ENCODE results near the gene AGPAT1. TPM values are rescaled to one million over a fixed set of nuclear protein-coding genes. Genes with fewer than 3 reads are reported as not detected.

AGPAT1 gene
- total RNA-seq, 1 experiment from 2014 or later = 55.6 TPM

DNA sequence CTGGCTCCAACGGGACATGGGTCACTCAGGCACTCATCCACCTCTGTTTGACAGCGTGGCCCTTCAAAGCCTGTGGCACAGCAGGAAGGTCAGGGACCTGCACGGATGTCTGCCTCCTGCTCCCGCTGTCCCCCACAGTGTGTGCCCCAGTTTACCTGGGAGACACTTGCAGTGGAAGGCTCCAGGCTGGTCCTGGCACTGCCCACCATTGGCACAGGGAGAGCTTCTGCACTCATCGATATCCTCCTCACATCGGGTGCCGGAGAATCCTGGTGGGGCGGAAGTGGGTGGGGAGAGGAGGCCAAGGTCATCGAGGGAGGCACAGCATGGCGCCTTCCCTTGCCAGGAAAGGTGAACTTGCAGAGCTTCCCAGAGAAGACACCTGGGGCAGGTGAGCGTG is 41.1 kb upstream of the AGPAT1 start:
- no peak overlapping the region for H3K27ac ChIP-seq (ENCODE audit: low read depth, low read length)
- ATAC-seq (no peak), DNase-seq (ENCODE audit: low read depth, low spot score) (no peak)
- TF ChIP-seq FOSL1 (IDR thresholded peaks at IDR 0.05; ENCODE audit: low read depth) (no peak), SIN3A (IDR thresholded peaks at IDR 0.05; ENCODE audit: low read depth) (no peak), CBX3 (IDR thresholded peaks at IDR 0.05; ENCODE audit: low read depth) (no peak), POLR2A (IDR thresholded peaks at IDR 0.05; ENCODE audit: borderline replicate concordance, extremely low read depth, insufficient read depth, insufficient read length) (no peak), REST (IDR thresholded peaks at IDR 0.05; ENCODE audit: low read depth) (no peak), ZNF274 (IDR thresholded peaks at IDR 0.05; ENCODE audit: low read depth, low read length) (no peak), RAD21 (IDR thresholded peaks at IDR 0.05; ENCODE audit: low read depth) (no peak), CEBPB (IDR thresholded peaks at IDR 0.05; ENCODE audit: low read depth) (no peak), SP1 (IDR thresholded peaks at IDR 0.05; ENCODE audit: low read depth) (no peak), ZFX (IDR thresholded peaks at IDR 0.05) (no peak), EZH2phosphoT487 (IDR thresholded peaks at IDR 0.05; ENCODE audit: borderline replicate concordance) (no peak), EZH2 (IDR thresholded peaks at IDR 0.05) (no peak), POLR2AphosphoS5 (IDR thresholded peaks at IDR 0.05; ENCODE audit: low read depth, low read length) (no peak), EGR1 (IDR thresholded peaks at IDR 0.05; ENCODE audit: low read depth) (no peak), ELF1 (IDR thresholded peaks at IDR 0.05; ENCODE audit: borderline replicate concordance, low read depth) (no peak), ZBTB33 (IDR thresholded peaks at IDR 0.05; ENCODE audit: extremely low read depth, insufficient replicate concordance, low read length) (no peak), CTCF (IDR thresholded peaks at IDR 0.05 in 2 of 3, conservative IDR thresholded peaks at IDR 0.05 in 1 of 3; ENCODE audit: borderline replicate concordance in 1 of 3, insufficient read depth in 1 of 3, low read depth in 2 of 3, low read length in 2 of 3) (no peak)
- TF ChIP-seq, protein P1, sequence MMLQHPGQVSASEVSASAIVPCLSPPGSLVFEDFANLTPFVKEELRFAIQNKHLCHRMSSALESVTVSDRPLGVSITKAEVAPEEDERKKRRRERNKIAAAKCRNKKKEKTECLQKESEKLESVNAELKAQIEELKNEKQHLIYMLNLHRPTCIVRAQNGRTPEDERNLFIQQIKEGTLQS (IDR thresholded peaks at IDR 0.05) = no peak
- no peaks in the 10 kb centered on the region for H3K36me3 ChIP-seq (ENCODE audit: control insufficient read depth in 1 of 2, insufficient read depth in 2 of 2, low read length in 2 of 2)
- intact Hi-C loops (cut with micrococcal nuclease) = no loop called here
- no peak overlapping the region for H3K9ac ChIP-seq (ENCODE audit: low read length)
- no peaks in the 10 kb centered on the region for H3K9me2 ChIP-seq (ENCODE audit: insufficient read depth)
- no peaks in the 10 kb centered on the region for H3K27me3 ChIP-seq (ENCODE audit: insufficient read depth, low read length)
- H3K9me3 ChIP-seq (ENCODE audit: control insufficient read depth in 1 of 2, insufficient read depth in 1 of 2, low read depth in 1 of 2, low read length in 2 of 2) = no peaks in the 10 kb centered on the region
- no TSS peak for BruUV-seq (replicated peaks)
- ChIA-PET CTCF (no interaction called here), RAD21 (ENCODE audit: low non-redundant PET in 1 of 2, low total read pairs in 2 of 2, uncharacterized antibody in 2 of 2, unreplicated experiment in 2 of 2) (no interaction called here), POLR2A (no interaction called here)
- H4K20me1 ChIP-seq (ENCODE audit: insufficient read depth) = no peaks in the 10 kb centered on the region
- H3K79me2 ChIP-seq (ENCODE audit: insufficient read depth, low read length) = no peaks in the 10 kb centered on the region
- no peak overlapping the region for H3K4me3 ChIP-seq (replicated peaks in 1 of 2; ENCODE audit: low read depth in 1 of 2, low read length in 2 of 2)
- H3K4me1 ChIP-seq (ENCODE audit: control insufficient read depth in 1 of 2, insufficient read depth in 2 of 2, low read length in 2 of 2) = no peaks in the 10 kb centered on the region
- H3K4me2 ChIP-seq (ENCODE audit: low read length) = no peak overlapping the region
- no peak overlapping the region for H2AFZ ChIP-seq (ENCODE audit: low read depth, low read length, poor library complexity, severe bottlenecking)

All from HCT116 (cell line).